ENCODE data around the gene LZTR1.

DNA sequence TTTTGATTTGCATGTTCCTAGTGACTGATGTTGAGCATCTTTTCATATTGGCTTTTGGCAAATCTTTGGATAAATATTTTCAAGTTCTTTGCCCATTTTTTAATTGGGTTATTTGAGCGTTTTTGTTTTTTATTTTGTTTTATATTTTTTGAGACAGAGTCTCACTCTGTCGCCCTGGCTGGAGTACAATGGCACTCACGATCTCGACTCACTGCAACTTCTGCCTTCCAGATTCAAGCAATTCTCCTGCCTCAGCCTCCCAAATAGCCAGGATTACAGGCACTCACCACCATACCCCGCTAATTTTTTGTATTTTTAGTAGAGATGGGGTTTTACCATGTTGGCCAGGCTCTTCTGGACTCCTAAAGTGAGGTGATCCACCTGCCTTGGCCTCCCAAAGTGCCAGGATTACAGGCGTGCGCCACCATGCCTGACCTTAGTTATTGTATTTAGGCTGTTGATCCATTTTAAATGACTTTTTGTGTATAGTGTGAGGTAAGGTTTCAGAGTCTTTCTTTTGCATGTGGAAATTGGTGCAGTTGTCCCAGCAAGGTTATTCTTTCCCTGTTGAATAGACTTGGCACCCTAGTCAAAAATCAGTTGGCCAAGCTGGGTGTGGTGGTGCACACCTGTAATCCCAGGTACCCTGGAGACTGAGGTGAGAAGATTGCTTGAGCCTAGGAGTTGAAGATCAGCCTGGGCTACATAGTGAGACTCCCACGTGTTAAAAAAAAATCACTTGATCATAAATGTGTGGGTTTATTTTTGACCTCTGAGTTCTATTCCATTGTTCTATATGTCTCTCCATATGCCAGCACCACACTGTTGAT, 38.8 kb upstream of the LZTR1 start:
- TF ChIP-seq CTCF (IDR thresholded peaks at IDR 0.05; ENCODE audit: low read depth, low read length) (no peak), EZH2phosphoT487 (IDR thresholded peaks at IDR 0.05; ENCODE audit: low read depth) (no peak)
